22Rv1 (cell line): ENCODE results near the gene DENND1A.
"Not testable (repeated sequence)": the region's sequence is repeated elsewhere in the genome, so short reads cannot be mapped to it uniquely, and the experiment has no call there.

ENCODE experiments used
- H3K27ac ChIP-seq: fragments of 450-650 bp; 2 replicates; pipeline ENCODE4 v1.5.1; 2017
- CTCF ChIP-seq: fragments of 450-650 bp; IDR thresholded peaks from 2 replicates; pipeline ENCODE4 v1.5.1; 2017; ENCODE audit warnings: mild to moderate bottlenecking
- ZFX ChIP-seq: fragments of 450-650 bp; IDR thresholded peaks from 2 replicates; pipeline ENCODE4 v1.6.1; 2017; ENCODE audit warnings: antibody characterized with exemption, borderline replicate concordance

Gene DENND1A

GRCh38 chr9:123893831-123894460 lies 36.0 kb downstream of the DENND1A start:
- TF ChIP-seq ZFX (no peak), CTCF (no peak)
- no peak overlapping the region for H3K27ac ChIP-seq

GRCh38 chr9:123893115-123893514 lies 36.8 kb downstream of the DENND1A start:
- no peak overlapping the region for H3K27ac ChIP-seq
- TF ChIP-seq CTCF = no peak
- TF ChIP-seq ZFX = no peak

- no peak overlapping the region for H3K27ac ChIP-seq
- no peak for TF ChIP-seq CTCF
- TF ChIP-seq ZFX = no peak
These were observed 42.1 kb downstream of the DENND1A start for GRCh38 chr9:123887837-123888236.

GRCh38 chr9:123885834-123886233 lies 44.1 kb downstream of the DENND1A start:
- not testable (repeated sequence) for H3K27ac ChIP-seq

- no peak overlapping the region for H3K27ac ChIP-seq
- TF ChIP-seq ZFX (no peak), CTCF (no peak)
These were observed 46.3 kb downstream of the DENND1A start for GRCh38 chr9:123883634-123884033.

GRCh38 chr9:123881604-123882003 lies 48.3 kb downstream of the DENND1A start:
- no peak overlapping the region for H3K27ac ChIP-seq
- no peak for TF ChIP-seq ZFX
- TF ChIP-seq CTCF = no peak

- H3K27ac ChIP-seq = no peak overlapping the region
- TF ChIP-seq ZFX (no peak), CTCF (no peak)
These were observed 49.5 kb downstream of the DENND1A start for GRCh38 chr9:123880420-123880819.

GRCh38 chr9:123876750-123877149 lies 53.2 kb downstream of the DENND1A start:
- H3K27ac ChIP-seq = no peak overlapping the region
- TF ChIP-seq ZFX (no peak), CTCF (no peak)
